Heart left ventricle (tissue), 13 donors: ENCODE results near the gene PMEPA1.

Source experiments
- CTCF ChIP-seq, 12 donors: fragments of 200-600 bp; sonication (generic) in 4 of 12; IDR thresholded peaks; one replicate each; pipeline versions ENCODE4 v1.5.0 to v1.8.0; 2018 to 2022; ENCODE audit warnings: antibody characterized with exemption in 12 of 12, mild to moderate bottlenecking in 5 of 12
- POLR2A ChIP-seq, 2 donors: fragments of 450-650 bp; IDR thresholded peaks; one replicate each; pipeline ENCODE4 v1.6.1; 2017; ENCODE audit warnings: antibody characterized with exemption in 2 of 2, mild to moderate bottlenecking in 2 of 2, moderate library complexity in 2 of 2
- donor health status: ischemic (EF 13 %, LVEDD 7.1; RV severe dilation, severe dysfunction).
- donor health status: DM: no; HTN: yes; CAD: no.
- donor health status: DM: no; HTN: no; CAD: no.
- donor health status: ischemic (EF 25% LVEDD 6.9; RV normal size, moderate dysfunction).
- donor health status: ischemic (EF 25% LVEDD 5.7; RV mildly dilated, moderate dysfunction).
- donor health status: ischemic (EF 35%, LVEDD 5.7; RV mildly dilated, moderate dysfunction).
- donor health status: nonischemic (EF 11% LVEDD 7.7; RV severe dilation, severe dysfunction).
- donor health status: DM: yes; HTN: yes; CAD: no.
- donor health status: PGD.
- donor health status: ischemic (EF 29% LVEDD 5.4; RV normal size, mild dysfunction).
- donor health status: nonischemic (EF 23%, LVEDD 6.1; RV moderate dilation, normal function).

- TF ChIP-seq CTCF (IDR thresholded peaks at IDR 0.05) (no peak), POLR2A (IDR thresholded peaks at IDR 0.05) (no peak)
Measured at GRCh38 chr20:57699395-57699794, 10.4 kb downstream of the PMEPA1 start.
